ENCODE data around the gene TRIM69.
A peak's percentile ranks its signal among the peaks of the same experiment; 100 is the strongest.

TRIM69 gene

GRCh38 chr15:44706401-44706800 lies 29.9 kb upstream of the TRIM69 start:
- H3K4me1 ChIP-seq (ENCODE audit: control insufficient read depth, insufficient read depth, low read length, poor library complexity, severe bottlenecking), result no peaks in the 10 kb centered on the region
- no peaks in the 10 kb centered on the region for H3K9me3 ChIP-seq (ENCODE audit: control insufficient read depth, low read length)
- H3K27me3 ChIP-seq (replicated peaks; ENCODE audit: control insufficient read depth, insufficient read depth, low read length, poor library complexity, severe bottlenecking), result no peaks in the 10 kb centered on the region
- no peak overlapping the region for H3K4me3 ChIP-seq (ENCODE audit: insufficient read depth, low read depth, low read length, poor library complexity, severe bottlenecking)
- H3K36me3 ChIP-seq (ENCODE audit: control insufficient read depth, insufficient read depth, low read length), result peaks cover under 1% of the 10 kb centered on the region
- no peak for DNase-seq
- H3K27ac ChIP-seq (ENCODE audit: insufficient read depth, low read length, poor library complexity, severe bottlenecking), result no peak overlapping the region

GRCh38 chr15:44706946-44707636 lies 29.2 kb upstream of the TRIM69 start:
- Histone ChIP-seq H3K4me3 (ENCODE audit: insufficient read depth, low read depth, low read length, poor library complexity, severe bottlenecking) (no peak overlapping the region), H3K27me3 (replicated peaks; ENCODE audit: control insufficient read depth, insufficient read depth, low read length, poor library complexity, severe bottlenecking) (no peaks in the 10 kb centered on the region), H3K4me1 (ENCODE audit: control insufficient read depth, insufficient read depth, low read length, poor library complexity, severe bottlenecking) (no peaks in the 10 kb centered on the region), H3K9me3 (ENCODE audit: control insufficient read depth, low read length) (no peaks in the 10 kb centered on the region), H3K27ac (ENCODE audit: insufficient read depth, low read length, poor library complexity, severe bottlenecking) (no peak overlapping the region), H3K36me3 (ENCODE audit: control insufficient read depth, insufficient read depth, low read length) (peaks cover 7% of the 10 kb centered on the region)
- no peak for DNase-seq

GRCh38 chr15:44710236-44711095 lies 25.9 kb upstream of the TRIM69 start:
- Histone ChIP-seq H3K9me3 (ENCODE audit: control insufficient read depth, low read length) (no peaks in the 10 kb centered on the region), H3K27ac (ENCODE audit: insufficient read depth, low read length, poor library complexity, severe bottlenecking) (peak overlapping the region; percentile 100), H3K27me3 (replicated peaks; ENCODE audit: control insufficient read depth, insufficient read depth, low read length, poor library complexity, severe bottlenecking) (no peaks in the 10 kb centered on the region), H3K4me1 (ENCODE audit: control insufficient read depth, insufficient read depth, low read length, poor library complexity, severe bottlenecking) (peaks cover 6% of the 10 kb centered on the region), H3K36me3 (ENCODE audit: control insufficient read depth, insufficient read depth, low read length) (peaks cover 33% of the 10 kb centered on the region), H3K4me3 (ENCODE audit: insufficient read depth, low read depth, low read length, poor library complexity, severe bottlenecking) (peak overlapping the region; percentile 100)
- peak in 1 of 3 donors; percentile 30 for DNase-seq

GRCh38 chr15:44711096-44711742 lies 25.1 kb upstream of the TRIM69 start, which contains the start of the genes B2M and PATL2:
TSS of gene B2M (plus strand) at chr15:44711517. CDS start at chr15:44711547, 30 bp downstream.
TSS of gene PATL2 (minus strand) at chr15:44711323. CDS start at chr15:44676490, 34,833 bp downstream.
- Histone ChIP-seq H3K4me3 (ENCODE audit: insufficient read depth, low read depth, low read length, poor library complexity, severe bottlenecking) (peak within 1 kb of the TSS; percentile 100), H3K27me3 (replicated peaks; ENCODE audit: control insufficient read depth, insufficient read depth, low read length, poor library complexity, severe bottlenecking) (no peaks in the 10 kb centered on the region), H3K4me1 (ENCODE audit: control insufficient read depth, insufficient read depth, low read length, poor library complexity, severe bottlenecking) (peaks cover 14% of the 10 kb centered on the region), H3K36me3 (ENCODE audit: control insufficient read depth, insufficient read depth, low read length) (peaks cover 40% of the 10 kb centered on the region), H3K27ac (ENCODE audit: insufficient read depth, low read length, poor library complexity, severe bottlenecking) (peak within 1 kb of the TSS; percentile 100), H3K9me3 (ENCODE audit: control insufficient read depth, low read length) (no peaks in the 10 kb centered on the region)
- DNase-seq, result peak; percentile 92 to 97 (median 93)

GRCh38 chr15:44711743-44712345 lies 24.5 kb upstream of the TRIM69 start:
- no peaks in the 10 kb centered on the region for H3K9me3 ChIP-seq (ENCODE audit: control insufficient read depth, low read length)
- no peaks in the 10 kb centered on the region for H3K27me3 ChIP-seq (replicated peaks; ENCODE audit: control insufficient read depth, insufficient read depth, low read length, poor library complexity, severe bottlenecking)
- H3K36me3 ChIP-seq (ENCODE audit: control insufficient read depth, insufficient read depth, low read length), result peaks cover 47% of the 10 kb centered on the region
- peak overlapping the region; percentile 100 for H3K27ac ChIP-seq (ENCODE audit: insufficient read depth, low read length, poor library complexity, severe bottlenecking)
- peak overlapping the region; percentile 100 for H3K4me3 ChIP-seq (ENCODE audit: insufficient read depth, low read depth, low read length, poor library complexity, severe bottlenecking)
- DNase-seq, result peak in 2 of 3 donors; percentile 55 to 62
- H3K4me1 ChIP-seq (ENCODE audit: control insufficient read depth, insufficient read depth, low read length, poor library complexity, severe bottlenecking), result peaks cover 20% of the 10 kb centered on the region

- H3K27ac ChIP-seq (ENCODE audit: insufficient read depth, low read length, poor library complexity, severe bottlenecking), result peak overlapping the region; percentile 100
- H3K4me3 ChIP-seq (ENCODE audit: insufficient read depth, low read depth, low read length, poor library complexity, severe bottlenecking), result peak overlapping the region; percentile 100
- peaks cover 53% of the 10 kb centered on the region for H3K36me3 ChIP-seq (ENCODE audit: control insufficient read depth, insufficient read depth, low read length)
- peak; percentile 43 to 61 (median 45) for DNase-seq
- H3K4me1 ChIP-seq (ENCODE audit: control insufficient read depth, insufficient read depth, low read length, poor library complexity, severe bottlenecking), result peaks cover 26% of the 10 kb centered on the region
- H3K27me3 ChIP-seq (replicated peaks; ENCODE audit: control insufficient read depth, insufficient read depth, low read length, poor library complexity, severe bottlenecking), result no peaks in the 10 kb centered on the region
- no peaks in the 10 kb centered on the region for H3K9me3 ChIP-seq (ENCODE audit: control insufficient read depth, low read length)
Observed at GRCh38 chr15:44712346-44713005, 23.9 kb upstream of the TRIM69 start.

- no peak for DNase-seq
- Histone ChIP-seq H3K4me1 (ENCODE audit: control insufficient read depth, insufficient read depth, low read length, poor library complexity, severe bottlenecking) (peaks cover 34% of the 10 kb centered on the region), H3K27ac (ENCODE audit: insufficient read depth, low read length, poor library complexity, severe bottlenecking) (peak overlapping the region; percentile 100), H3K36me3 (ENCODE audit: control insufficient read depth, insufficient read depth, low read length) (peaks cover 61% of the 10 kb centered on the region), H3K4me3 (ENCODE audit: insufficient read depth, low read depth, low read length, poor library complexity, severe bottlenecking) (peak overlapping the region; percentile 100), H3K9me3 (ENCODE audit: control insufficient read depth, low read length) (no peaks in the 10 kb centered on the region), H3K27me3 (replicated peaks; ENCODE audit: control insufficient read depth, insufficient read depth, low read length, poor library complexity, severe bottlenecking) (no peaks in the 10 kb centered on the region)
Observed at GRCh38 chr15:44713006-44713966, 23.0 kb upstream of the TRIM69 start.

- Histone ChIP-seq H3K4me1 (ENCODE audit: control insufficient read depth, insufficient read depth, low read length, poor library complexity, severe bottlenecking) (peaks cover 54% of the 10 kb centered on the region), H3K4me3 (ENCODE audit: insufficient read depth, low read depth, low read length, poor library complexity, severe bottlenecking) (peak overlapping the region; percentile 100), H3K36me3 (ENCODE audit: control insufficient read depth, insufficient read depth, low read length) (peaks cover 68% of the 10 kb centered on the region), H3K27ac (ENCODE audit: insufficient read depth, low read length, poor library complexity, severe bottlenecking) (peak overlapping the region; percentile 100), H3K9me3 (ENCODE audit: control insufficient read depth, low read length) (no peaks in the 10 kb centered on the region), H3K27me3 (replicated peaks; ENCODE audit: control insufficient read depth, insufficient read depth, low read length, poor library complexity, severe bottlenecking) (no peaks in the 10 kb centered on the region)
- no peak for DNase-seq
Observed at GRCh38 chr15:44715142-44715796, 21.1 kb upstream of the TRIM69 start.

Data from effector memory CD4-positive, alpha-beta T cell (primary cell).